NCI-H2107 (cell line): Measurements from ENCODE around the gene CDKL2.
"Not testable (repeated sequence)": the region's sequence is repeated elsewhere in the genome, so short reads cannot be mapped to it uniquely, and the experiment has no call there.

Experiments
- DNase-seq: peaks from one replicate; lab custom pipeline; 2025; lab: John Stamatoyannopoulos, UW

Gene CDKL2

GRCh38 chr4:75552452-75552851 lies 77.9 kb downstream of the CDKL2 start:
- DNase-seq: no peak

- DNase-seq: no peak
Observed at GRCh38 chr4:75549019-75549418, 81.3 kb downstream of the CDKL2 start.

- DNase-seq: no peak
Observed at GRCh38 chr4:75547647-75548387, 82.5 kb downstream of the CDKL2 start.

- no peak for DNase-seq
Observed at GRCh38 chr4:75545526-75545925, 84.8 kb downstream of the CDKL2 start.

GRCh38 chr4:75544870-75545269 lies 85.5 kb downstream of the CDKL2 start:
- DNase-seq: no peak

- not testable (repeated sequence) for DNase-seq
Observed at GRCh38 chr4:75544220-75544619, 86.1 kb downstream of the CDKL2 start.

- no peak for DNase-seq
Observed at GRCh38 chr4:75542824-75543223, 87.5 kb downstream of the CDKL2 start.

GRCh38 chr4:75537308-75537707 lies 93.0 kb downstream of the CDKL2 start:
- DNase-seq: not testable (repeated sequence)

GRCh38 chr4:75533926-75534325 lies 96.4 kb downstream of the CDKL2 start:
- DNase-seq: not testable (repeated sequence)

- DNase-seq: not testable (repeated sequence)
Observed at GRCh38 chr4:75533339-75533887, 96.9 kb downstream of the CDKL2 start.

- not testable (repeated sequence) for DNase-seq
Observed at GRCh38 chr4:75531536-75532143, 98.7 kb downstream of the CDKL2 start.

GRCh38 chr4:75530556-75531322 lies 99.6 kb downstream of the CDKL2 start:
- DNase-seq: no peak
